ENCODE measurements around the gene CHRNE. TPM values are rescaled to one million over a fixed set of nuclear protein-coding genes. Genes with fewer than 3 reads are reported as not detected.

The CHRNE gene
- total and polyA plus RNA-seq, 2 experiments from 2014 or later: 0.24 to 1.2 TPM

DNA sequence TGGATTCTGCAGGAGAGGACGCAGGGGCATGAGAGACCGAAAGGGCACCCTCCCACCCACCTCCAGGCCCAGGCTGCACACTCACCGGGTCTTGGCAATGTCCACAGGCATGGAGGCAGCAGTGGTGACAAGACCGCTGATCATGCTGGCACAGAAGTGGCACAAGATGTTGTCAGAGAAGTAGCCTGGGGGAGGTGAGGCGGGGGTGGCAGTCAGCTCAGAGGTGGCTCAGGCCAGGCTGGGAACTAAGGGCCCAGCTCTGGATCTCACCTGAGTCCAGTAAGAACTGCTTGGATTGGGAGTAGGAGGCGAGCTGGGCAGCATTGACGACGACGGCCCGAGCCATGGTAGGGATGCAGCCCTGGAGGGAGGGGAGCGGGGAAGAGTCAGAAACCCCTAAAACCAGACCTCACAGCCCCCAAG is 35.2 kb upstream of the CHRNE start (continued):
- TF ChIP-seq, protein P1, sequence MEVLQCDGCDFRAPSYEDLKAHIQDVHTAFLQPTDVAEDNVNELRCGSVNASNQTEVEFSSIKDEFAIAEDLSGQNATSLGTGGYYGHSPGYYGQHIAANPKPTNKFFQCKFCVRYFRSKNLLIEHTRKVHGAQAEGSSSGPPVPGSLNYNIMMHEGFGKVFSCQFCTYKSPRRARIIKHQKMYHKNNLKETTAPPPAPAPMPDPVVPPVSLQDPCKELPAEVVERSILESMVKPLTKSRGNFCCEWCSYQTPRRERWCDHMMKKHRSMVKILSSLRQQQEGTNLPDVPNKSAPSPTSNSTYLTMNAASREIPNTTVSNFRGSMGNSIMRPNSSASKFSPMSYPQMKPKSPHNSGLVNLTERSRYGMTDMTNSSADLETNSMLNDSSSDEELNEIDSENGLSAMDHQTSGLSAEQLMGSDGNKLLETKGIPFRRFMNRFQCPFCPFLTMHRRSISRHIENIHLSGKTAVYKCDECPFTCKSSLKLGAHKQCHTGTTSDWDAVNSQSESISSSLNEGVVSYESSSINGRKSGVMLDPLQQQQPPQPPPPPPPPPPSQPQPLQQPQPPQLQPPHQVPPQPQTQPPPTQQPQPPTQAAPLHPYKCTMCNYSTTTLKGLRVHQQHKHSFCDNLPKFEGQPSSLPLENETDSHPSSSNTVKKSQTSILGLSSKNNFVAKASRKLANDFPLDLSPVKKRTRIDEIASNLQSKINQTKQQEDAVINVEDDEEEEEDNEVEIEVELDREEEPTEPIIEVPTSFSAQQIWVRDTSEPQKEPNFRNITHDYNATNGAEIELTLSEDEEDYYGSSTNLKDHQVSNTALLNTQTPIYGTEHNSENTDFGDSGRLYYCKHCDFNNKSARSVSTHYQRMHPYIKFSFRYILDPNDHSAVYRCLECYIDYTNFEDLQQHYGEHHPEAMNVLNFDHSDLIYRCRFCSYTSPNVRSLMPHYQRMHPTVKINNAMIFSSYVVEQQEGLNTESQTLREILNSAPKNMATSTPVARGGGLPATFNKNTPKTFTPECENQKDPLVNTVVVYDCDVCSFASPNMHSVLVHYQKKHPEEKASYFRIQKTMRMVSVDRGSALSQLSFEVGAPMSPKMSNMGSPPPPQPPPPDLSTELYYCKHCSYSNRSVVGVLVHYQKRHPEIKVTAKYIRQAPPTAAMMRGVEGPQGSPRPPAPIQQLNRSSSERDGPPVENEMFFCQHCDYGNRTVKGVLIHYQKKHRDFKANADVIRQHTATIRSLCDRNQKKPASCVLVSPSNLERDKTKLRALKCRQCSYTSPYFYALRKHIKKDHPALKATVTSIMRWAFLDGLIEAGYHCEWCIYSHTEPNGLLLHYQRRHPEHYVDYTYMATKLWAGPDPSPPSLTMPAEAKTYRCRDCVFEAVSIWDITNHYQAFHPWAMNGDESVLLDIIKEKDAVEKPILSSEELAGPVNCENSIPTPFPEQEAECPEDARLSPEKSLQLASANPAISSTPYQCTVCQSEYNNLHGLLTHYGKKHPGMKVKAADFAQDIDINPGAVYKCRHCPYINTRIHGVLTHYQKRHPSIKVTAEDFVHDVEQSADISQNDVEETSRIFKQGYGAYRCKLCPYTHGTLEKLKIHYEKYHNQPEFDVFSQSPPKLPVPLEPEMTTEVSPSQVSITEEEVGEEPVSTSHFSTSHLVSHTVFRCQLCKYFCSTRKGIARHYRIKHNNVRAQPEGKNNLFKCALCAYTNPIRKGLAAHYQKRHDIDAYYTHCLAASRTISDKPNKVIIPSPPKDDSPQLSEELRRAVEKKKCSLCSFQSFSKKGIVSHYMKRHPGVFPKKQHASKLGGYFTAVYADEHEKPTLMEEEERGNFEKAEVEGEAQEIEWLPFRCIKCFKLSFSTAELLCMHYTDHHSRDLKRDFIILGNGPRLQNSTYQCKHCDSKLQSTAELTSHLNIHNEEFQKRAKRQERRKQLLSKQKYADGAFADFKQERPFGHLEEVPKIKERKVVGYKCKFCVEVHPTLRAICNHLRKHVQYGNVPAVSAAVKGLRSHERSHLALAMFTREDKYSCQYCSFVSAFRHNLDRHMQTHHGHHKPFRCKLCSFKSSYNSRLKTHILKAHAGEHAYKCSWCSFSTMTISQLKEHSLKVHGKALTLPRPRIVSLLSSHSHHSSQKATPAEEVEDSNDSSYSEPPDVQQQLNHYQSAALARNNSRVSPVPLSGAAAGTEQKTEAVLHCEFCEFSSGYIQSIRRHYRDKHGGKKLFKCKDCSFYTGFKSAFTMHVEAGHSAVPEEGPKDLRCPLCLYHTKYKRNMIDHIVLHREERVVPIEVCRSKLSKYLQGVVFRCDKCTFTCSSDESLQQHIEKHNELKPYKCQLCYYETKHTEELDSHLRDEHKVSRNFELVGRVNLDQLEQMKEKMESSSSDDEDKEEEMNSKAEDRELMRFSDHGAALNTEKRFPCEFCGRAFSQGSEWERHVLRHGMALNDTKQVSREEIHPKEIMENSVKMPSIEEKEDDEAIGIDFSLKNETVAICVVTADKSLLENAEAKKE (CRISPR knock-in tag; IDR thresholded peaks at IDR 0.05): no peak
- TF ChIP-seq ZNF331 (CRISPR knock-in tag; IDR thresholded peaks at IDR 0.05; ENCODE audit: low read depth) (no peak), EZH2 (IDR thresholded peaks at IDR 0.05; ENCODE audit: low read depth, unreplicated experiment) (no peak), JUNB (IDR thresholded peaks at IDR 0.05; ENCODE audit: unreplicated experiment) (no peak), STAT1 (IDR thresholded peaks at IDR 0.05; ENCODE audit: unreplicated experiment) (no peak), ZNF114 (CRISPR knock-in tag; IDR thresholded peaks at IDR 0.05) (no peak)
- TF ChIP-seq, protein P2, sequence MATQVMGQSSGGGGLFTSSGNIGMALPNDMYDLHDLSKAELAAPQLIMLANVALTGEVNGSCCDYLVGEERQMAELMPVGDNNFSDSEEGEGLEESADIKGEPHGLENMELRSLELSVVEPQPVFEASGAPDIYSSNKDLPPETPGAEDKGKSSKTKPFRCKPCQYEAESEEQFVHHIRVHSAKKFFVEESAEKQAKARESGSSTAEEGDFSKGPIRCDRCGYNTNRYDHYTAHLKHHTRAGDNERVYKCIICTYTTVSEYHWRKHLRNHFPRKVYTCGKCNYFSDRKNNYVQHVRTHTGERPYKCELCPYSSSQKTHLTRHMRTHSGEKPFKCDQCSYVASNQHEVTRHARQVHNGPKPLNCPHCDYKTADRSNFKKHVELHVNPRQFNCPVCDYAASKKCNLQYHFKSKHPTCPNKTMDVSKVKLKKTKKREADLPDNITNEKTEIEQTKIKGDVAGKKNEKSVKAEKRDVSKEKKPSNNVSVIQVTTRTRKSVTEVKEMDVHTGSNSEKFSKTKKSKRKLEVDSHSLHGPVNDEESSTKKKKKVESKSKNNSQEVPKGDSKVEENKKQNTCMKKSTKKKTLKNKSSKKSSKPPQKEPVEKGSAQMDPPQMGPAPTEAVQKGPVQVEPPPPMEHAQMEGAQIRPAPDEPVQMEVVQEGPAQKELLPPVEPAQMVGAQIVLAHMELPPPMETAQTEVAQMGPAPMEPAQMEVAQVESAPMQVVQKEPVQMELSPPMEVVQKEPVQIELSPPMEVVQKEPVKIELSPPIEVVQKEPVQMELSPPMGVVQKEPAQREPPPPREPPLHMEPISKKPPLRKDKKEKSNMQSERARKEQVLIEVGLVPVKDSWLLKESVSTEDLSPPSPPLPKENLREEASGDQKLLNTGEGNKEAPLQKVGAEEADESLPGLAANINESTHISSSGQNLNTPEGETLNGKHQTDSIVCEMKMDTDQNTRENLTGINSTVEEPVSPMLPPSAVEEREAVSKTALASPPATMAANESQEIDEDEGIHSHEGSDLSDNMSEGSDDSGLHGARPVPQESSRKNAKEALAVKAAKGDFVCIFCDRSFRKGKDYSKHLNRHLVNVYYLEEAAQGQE (IDR thresholded peaks at IDR 0.05; ENCODE audit: unreplicated experiment): no peak
- TF ChIP-seq, protein P3, sequence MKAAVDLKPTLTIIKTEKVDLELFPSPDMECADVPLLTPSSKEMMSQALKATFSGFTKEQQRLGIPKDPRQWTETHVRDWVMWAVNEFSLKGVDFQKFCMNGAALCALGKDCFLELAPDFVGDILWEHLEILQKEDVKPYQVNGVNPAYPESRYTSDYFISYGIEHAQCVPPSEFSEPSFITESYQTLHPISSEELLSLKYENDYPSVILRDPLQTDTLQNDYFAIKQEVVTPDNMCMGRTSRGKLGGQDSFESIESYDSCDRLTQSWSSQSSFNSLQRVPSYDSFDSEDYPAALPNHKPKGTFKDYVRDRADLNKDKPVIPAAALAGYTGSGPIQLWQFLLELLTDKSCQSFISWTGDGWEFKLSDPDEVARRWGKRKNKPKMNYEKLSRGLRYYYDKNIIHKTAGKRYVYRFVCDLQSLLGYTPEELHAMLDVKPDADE (IDR thresholded peaks at IDR 0.05): no peak
